H9 (cell line): ENCODE data around the gene UVRAG. TPM values are rescaled to one million over a fixed set of nuclear protein-coding genes. Genes with fewer than 3 reads are reported as not detected.

Experiments
- DNase-seq: peaks from one replicate; pipeline ENCODE4 v3.0.0-alpha.2; 2017
- H2AFZ ChIP-seq: one replicate; pipeline ENCODE4 v1.6.1; 2013; ENCODE audit warnings: mild to moderate bottlenecking, low read length, control low read depth, moderate library complexity
- H2AK5ac ChIP-seq: 2 replicates; pipeline ENCODE4 v1.6.1; 2013; ENCODE audit warnings: low read length, control low read depth, mixed read lengths; ENCODE audit not compliant: insufficient read length
- H2BK120ac ChIP-seq: one replicate; pipeline ENCODE4 v1.6.1; 2013; ENCODE audit warnings: low read depth, mild to moderate bottlenecking, low read length, control low read depth, inconsistent platforms; ENCODE audit not compliant: poor library complexity, severe bottlenecking
- H2BK12ac ChIP-seq: 2 replicates; pipeline ENCODE4 v1.6.1; 2013; ENCODE audit warnings: low read length, control low read depth, mixed read lengths, low read depth; ENCODE audit not compliant: insufficient read length
- H2BK15ac ChIP-seq: 2 replicates; pipeline ENCODE4 v1.6.1; 2013; ENCODE audit warnings: low read depth, low read length, control low read depth
- H2BK20ac ChIP-seq: one replicate; pipeline ENCODE4 v1.6.1; 2013; ENCODE audit warnings: low read depth, mild to moderate bottlenecking, low read length, control low read depth, inconsistent platforms; ENCODE audit not compliant: poor library complexity, severe bottlenecking
- H2BK5ac ChIP-seq: 2 replicates; pipeline ENCODE4 v1.6.1; 2013; ENCODE audit warnings: low read length, control low read depth, mixed read lengths; ENCODE audit not compliant: insufficient read length
- H3K14ac ChIP-seq: 2 replicates; pipeline ENCODE4 v1.6.1; 2013; ENCODE audit warnings: low read length, control low read depth; ENCODE audit not compliant: insufficient read depth
- H3K18ac ChIP-seq: 2 replicates; pipeline ENCODE4 v1.6.1; 2013; ENCODE audit warnings: low read depth, mild to moderate bottlenecking, mixed read lengths, low read length, control low read depth; ENCODE audit not compliant: insufficient read length
- H3K23ac ChIP-seq: 2 replicates; pipeline ENCODE4 v1.6.1; 2013; ENCODE audit warnings: low read length, control low read depth, mixed read lengths, low read depth; ENCODE audit not compliant: insufficient read length
- H3K23me2 ChIP-seq: 2 replicates; pipeline ENCODE4 v1.6.1; 2013; ENCODE audit warnings: low read depth, mild to moderate bottlenecking, mixed read lengths, low read length, control low read depth; ENCODE audit not compliant: insufficient read length, poor library complexity, severe bottlenecking
- H3K27ac ChIP-seq: 2 replicates; pipeline ENCODE4 v1.5.1; 2013; ENCODE audit warnings: low read length, control low read depth, mixed read lengths, low read depth; ENCODE audit not compliant: insufficient read length
- H3K27me3 ChIP-seq: 2 replicates; pipeline ENCODE4 v1.6.1; 2013; ENCODE audit warnings: low read length, control low read depth, inconsistent platforms; ENCODE audit not compliant: insufficient read depth
- H3K4ac ChIP-seq: 2 replicates; pipeline ENCODE4 v1.6.1; 2013; ENCODE audit warnings: low read depth, mild to moderate bottlenecking, control low read depth, inconsistent platforms, low read length, moderate library complexity
- H3K4me1 ChIP-seq: 2 replicates; pipeline ENCODE4 v1.6.1; 2013; ENCODE audit warnings: low read length, control low read depth, inconsistent platforms; ENCODE audit not compliant: insufficient read depth
- H3K4me2 ChIP-seq: 2 replicates; pipeline ENCODE4 v1.6.1; 2013; ENCODE audit warnings: low read length, control low read depth, mixed read lengths; ENCODE audit not compliant: insufficient read length, insufficient read depth
- H3K56ac ChIP-seq: 2 replicates; pipeline ENCODE4 v1.6.1; 2013; ENCODE audit warnings: low read depth, mild to moderate bottlenecking, mixed read lengths, low read length, control low read depth; ENCODE audit not compliant: insufficient read length
- H3K79me1 ChIP-seq: 2 replicates; pipeline ENCODE4 v1.6.1; 2013; ENCODE audit warnings: low read depth, mild to moderate bottlenecking, moderate library complexity, low read length, control low read depth, inconsistent platforms; ENCODE audit not compliant: insufficient read depth, poor library complexity, severe bottlenecking
- H3K79me2 ChIP-seq: 2 replicates; pipeline ENCODE4 v1.6.1; 2013; ENCODE audit warnings: low read length, control low read depth, inconsistent platforms; ENCODE audit not compliant: insufficient read depth
- H3K9ac ChIP-seq: 2 replicates; pipeline ENCODE4 v1.6.1; 2013; ENCODE audit warnings: low read length, control low read depth, mixed read lengths; ENCODE audit not compliant: insufficient read length; ENCODE audit errors: extremely low read depth
- H3K9me3 ChIP-seq: one replicate; pipeline ENCODE4 v1.6.1; 2013; ENCODE audit warnings: low read depth, low read length, inconsistent platforms; ENCODE audit not compliant: control insufficient read depth
- H3T11ph ChIP-seq: one replicate; pipeline ENCODE4 v1.6.1; 2013; ENCODE audit warnings: mild to moderate bottlenecking, low read length, control low read depth, inconsistent platforms
- H4K20me1 ChIP-seq: one replicate; pipeline ENCODE4 v1.6.1; 2013; ENCODE audit not compliant: control insufficient read depth, insufficient read length, insufficient read depth
- H4K5ac ChIP-seq: 2 replicates; pipeline ENCODE4 v1.6.1; 2013; ENCODE audit warnings: low read depth, mild to moderate bottlenecking, mixed read lengths, low read length, control low read depth; ENCODE audit not compliant: insufficient read length
- H4K8ac ChIP-seq: replicated peaks from 2 replicates; pipeline ENCODE4 v1.6.1; 2013; ENCODE audit warnings: low read length, control low read depth, mixed read lengths, low read depth; ENCODE audit not compliant: insufficient read length
- H4K91ac ChIP-seq: 2 replicates; pipeline ENCODE4 v1.6.1; 2013; ENCODE audit warnings: low read depth, mild to moderate bottlenecking, moderate library complexity, mixed read lengths, low read length, control low read depth; ENCODE audit not compliant: insufficient read length
- H3K27ac Mint-ChIP-seq, 3 experiments: 2 replicates in 2 of 3; 3 replicates in 1 of 3; pipeline ENCODE4 v1.8.0; 2020 to 2021; ENCODE audit warnings: mixed read lengths in 3 of 3, mild to moderate bottlenecking in 1 of 3, moderate library complexity in 1 of 3
- H3K27me3 Mint-ChIP-seq: 2 replicates; pipeline ENCODE4 v1.8.0; 2021; ENCODE audit warnings: low read depth, mild to moderate bottlenecking, moderate library complexity, mixed read lengths
- H3K36me3 Mint-ChIP-seq, 3 experiments: 2 replicates in 2 of 3; 3 replicates in 1 of 3; pipeline ENCODE4 v1.8.0; 2020 to 2021; ENCODE audit warnings: low read depth in 3 of 3, mixed read lengths in 3 of 3; ENCODE audit not compliant: insufficient read depth in 1 of 3
- H3K4me1 Mint-ChIP-seq, 2 experiments: 2 replicates each; pipeline ENCODE4 v1.8.0; 2020; ENCODE audit warnings: mixed read lengths in 2 of 2
- H3K4me3 Mint-ChIP-seq, 2 experiments: 2 replicates in 1 of 2; 3 replicates in 1 of 2; pipeline ENCODE4 v1.8.0; 2020 to 2021; ENCODE audit warnings: mild to moderate bottlenecking in 2 of 2, mixed read lengths in 2 of 2, moderate library complexity in 1 of 2
- H3K9me3 Mint-ChIP-seq, 2 experiments: 2 replicates in 1 of 2; 3 replicates in 1 of 2; pipeline ENCODE4 v1.8.0; 2020; ENCODE audit warnings: mild to moderate bottlenecking in 2 of 2, mixed read lengths in 2 of 2, moderate library complexity in 1 of 2
- CTCF ChIP-seq: fragments of 200-600 bp; sonication (generic); conservative IDR thresholded peaks from 3 replicates; pipeline ENCODE4 v1.8.0; 2021; ENCODE audit warnings: antibody characterized with exemption, mild to moderate bottlenecking
- WGBS: extraction: QIAGEN DNeasy Blood & Tissue Kit; methylation state at CpG from one replicate; pipeline ENCODE4 v1.1.7; 2013; ENCODE audit warnings: missing lambda C conversion rate, low lambda C conversion rate, mixed read lengths; ENCODE audit not compliant: insufficient read length; ENCODE audit errors: extremely low coverage; 5-methylcytosine and 5-hydroxymethylcytosine counted together
- total RNA-seq: library from RNA; stranded (reverse); gene quantifications from 2 replicates; pipeline ENCODE4 v1.2.1, GENCODE V29; 2021

The UVRAG gene
- total RNA-seq, 1 experiment from 2014 or later, result 18.5 TPM

GRCh38 chr11:76185931-76186401 lies 371.0 kb downstream of the UVRAG start:
- H3K27ac ChIP-seq, result no peak overlapping the region
- no peak overlapping the region for H2BK20ac ChIP-seq
- H4K8ac ChIP-seq, result no peak overlapping the region
- H3K4me1 ChIP-seq, result no peaks in the 10 kb centered on the region
- H2BK5ac ChIP-seq, result no peak overlapping the region
- H2AFZ ChIP-seq, result no peak overlapping the region
- H3K23me2 ChIP-seq, result no peaks in the 10 kb centered on the region
- no peaks in the 10 kb centered on the region for H3K9me3 ChIP-seq
- H2BK12ac ChIP-seq, result no peak overlapping the region
- no peak overlapping the region for H2BK120ac ChIP-seq
- peaks cover 13% of the 10 kb centered on the region for H3K27me3 Mint-ChIP-seq
- H2BK15ac ChIP-seq, result no peak overlapping the region
- no peaks in the 10 kb centered on the region; a peak in 1 of 7 replicates for H3K36me3 Mint-ChIP-seq
- no peak overlapping the region for H3K4ac ChIP-seq
- no peak overlapping the region for H3K4me2 ChIP-seq
- H3K4me1 Mint-ChIP-seq, result peaks cover 3 to 17% of the 10 kb centered on the region in 2 experiments; a peak in 3 of 4 replicates
- no peak overlapping the region for H3K56ac ChIP-seq
- TF ChIP-seq CTCF, result no peak
- H2AK5ac ChIP-seq, result no peak overlapping the region
- no peak overlapping the region for H3K4me3 Mint-ChIP-seq
- H3K9me3 Mint-ChIP-seq, result no peaks in the 10 kb centered on the region
- no peak overlapping the region for H3K23ac ChIP-seq
- H3K79me1 ChIP-seq, result no peaks in the 10 kb centered on the region
- no peak overlapping the region for H3K18ac ChIP-seq
- H4K20me1 ChIP-seq, result no peaks in the 10 kb centered on the region
- no peak overlapping the region for H3T11ph ChIP-seq
- WGBS, result no CpG with 5 or more reads among the region's 15 CpGs
- H3K27me3 ChIP-seq, result no peaks in the 10 kb centered on the region
- no peak overlapping the region for H3K9ac ChIP-seq
- no peak overlapping the region for H3K14ac ChIP-seq
- H4K5ac ChIP-seq, result no peak overlapping the region
- H4K91ac ChIP-seq, result no peak overlapping the region
- H3K27ac Mint-ChIP-seq, result no peak overlapping the region
- DNase-seq, result no peak
- no peaks in the 10 kb centered on the region for H3K79me2 ChIP-seq
